Endothelial cell of hepatic sinusoid (primary cell): ENCODE measurements around the gene RPL7L1.
"Not testable (repeated sequence)": the region's sequence is repeated elsewhere in the genome, so short reads cannot be mapped to it uniquely, and the experiment has no call there.

ENCODE experiments used
- in situ Hi-C: cut with HindIII; loops from 2 replicates; pipeline ENCODE4 v1.10.0; 2017; ENCODE audit warnings: low sequenced_read_pairs

The RPL7L1 gene

DNA sequence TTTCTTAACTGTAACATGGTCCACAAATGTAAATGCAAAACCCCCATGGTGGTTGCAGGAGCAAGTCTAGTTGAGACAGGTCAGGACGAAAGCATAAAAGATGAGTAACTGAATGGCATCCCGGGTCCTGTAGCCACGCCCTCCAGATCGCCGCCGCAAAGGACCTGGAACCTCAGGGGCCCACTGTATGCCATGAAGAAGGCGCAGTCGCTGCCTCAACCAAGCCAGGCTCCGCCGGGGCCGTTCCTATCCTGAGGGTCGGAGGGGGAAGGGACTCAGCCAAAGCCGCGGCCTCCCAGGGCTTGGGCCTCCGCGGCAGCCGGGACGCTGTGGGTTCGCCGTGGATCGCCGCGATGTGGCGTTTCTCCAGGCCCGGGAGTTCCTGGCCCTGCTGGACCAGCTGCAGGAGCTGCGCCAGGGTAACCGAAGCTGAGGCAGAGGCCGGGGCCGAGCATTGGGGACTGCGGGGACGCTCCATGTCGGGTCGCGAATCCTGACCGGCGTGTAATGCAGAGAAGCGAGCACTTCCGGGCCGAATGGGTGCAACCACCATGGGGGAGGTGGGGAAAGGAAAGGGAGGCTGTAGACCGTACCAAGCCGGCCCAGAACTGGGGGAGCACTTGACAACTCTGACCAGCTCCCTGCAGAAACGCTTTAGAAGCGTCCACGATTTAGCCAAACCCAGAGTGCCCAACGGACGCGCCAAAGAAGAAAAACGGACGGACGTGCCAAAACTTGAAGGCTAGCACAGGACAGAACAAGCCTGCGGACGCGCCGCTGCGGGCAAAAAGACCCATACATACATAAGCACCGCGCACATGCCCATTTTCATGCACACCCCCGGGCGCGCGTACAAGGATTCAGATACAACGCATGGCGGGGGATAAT, 11.1 kb downstream of the RPL7L1 start:
- in situ Hi-C loops, result loop anchor here (25.0 kb wide), 1 partner anchor 247 kb away; no protein-coding TSS in a partner anchor

DNA sequence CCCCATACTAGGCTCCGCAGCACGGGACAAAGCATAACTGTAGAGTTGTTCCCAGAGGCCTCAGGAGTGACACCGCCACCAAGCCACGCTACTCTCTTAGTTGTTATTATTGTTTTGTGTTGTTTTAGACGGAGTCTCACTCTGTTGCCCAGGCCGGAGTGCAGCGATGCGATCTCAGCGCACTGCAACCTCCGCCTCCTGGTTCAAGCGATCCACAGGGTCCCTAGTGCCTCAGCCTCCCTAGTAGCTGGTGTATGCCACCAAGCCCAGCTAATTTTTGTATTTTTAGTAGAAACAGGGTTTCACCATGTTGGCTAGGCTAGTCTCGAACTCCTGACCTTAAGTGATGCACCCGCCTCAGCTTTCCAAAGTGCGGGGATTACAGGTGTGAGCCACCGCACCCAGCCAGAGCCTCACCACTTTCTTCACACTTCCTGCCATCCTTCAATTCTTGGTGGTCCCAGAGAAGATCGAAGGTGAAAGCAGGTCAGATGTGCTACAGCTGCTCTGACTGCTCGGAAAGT, 11.8 kb downstream of the RPL7L1 start:
- in situ Hi-C loops, result loop anchor here (25.0 kb wide), 1 partner anchor 246 kb away; no protein-coding TSS in a partner anchor

- in situ Hi-C loops, result loop anchor here (25.0 kb wide), 1 partner anchor 243 kb away; no protein-coding TSS in a partner anchor
Measured at GRCh38 chr6:42894041-42894828, 14.8 kb downstream of the RPL7L1 start.

GRCh38 chr6:42896178-42896719, 16.8 kb downstream of the RPL7L1 start:
- in situ Hi-C loops, result loop anchor here (25.0 kb wide), 1 partner anchor 241 kb away; no protein-coding TSS in a partner anchor

GRCh38 chr6:42898891-42899361, 19.5 kb downstream of the RPL7L1 start:
- in situ Hi-C loops, result loop anchor here (25.0 kb wide), 1 partner anchor 238 kb away; no protein-coding TSS in a partner anchor

- in situ Hi-C loops, result loop anchor here (25.0 kb wide), 1 partner anchor 237 kb away; no protein-coding TSS in a partner anchor
Measured at GRCh38 chr6:42899871-42900270, 20.5 kb downstream of the RPL7L1 start.

- in situ Hi-C loops, result no loop called here
Measured at GRCh38 chr6:42901538-42901957, 22.1 kb downstream of the RPL7L1 start.

- in situ Hi-C loops, result not testable (repeated sequence)
Measured at GRCh38 chr6:42902429-42903263, 23.2 kb downstream of the RPL7L1 start.

DNA sequence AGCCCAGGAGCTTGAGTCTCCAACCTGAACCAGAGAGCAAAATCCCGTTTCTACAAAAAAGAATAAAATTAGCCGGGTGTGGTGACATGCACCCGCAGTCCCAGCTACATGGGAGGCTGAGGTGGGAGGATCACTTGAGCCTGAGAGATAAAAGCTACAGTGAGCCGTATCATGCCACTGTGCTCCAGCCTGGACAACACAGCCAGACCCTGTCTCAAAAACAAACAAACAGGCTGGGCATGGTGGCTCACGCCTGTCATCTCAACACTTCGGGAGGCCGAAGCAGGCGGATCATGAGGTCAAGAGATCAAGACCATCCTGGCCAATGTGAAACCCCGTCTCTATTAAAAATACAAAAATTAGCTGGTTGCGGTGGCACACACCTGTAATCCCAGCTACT, 25.1 kb downstream of the RPL7L1 start:
- in situ Hi-C loops, result no loop called here

DNA sequence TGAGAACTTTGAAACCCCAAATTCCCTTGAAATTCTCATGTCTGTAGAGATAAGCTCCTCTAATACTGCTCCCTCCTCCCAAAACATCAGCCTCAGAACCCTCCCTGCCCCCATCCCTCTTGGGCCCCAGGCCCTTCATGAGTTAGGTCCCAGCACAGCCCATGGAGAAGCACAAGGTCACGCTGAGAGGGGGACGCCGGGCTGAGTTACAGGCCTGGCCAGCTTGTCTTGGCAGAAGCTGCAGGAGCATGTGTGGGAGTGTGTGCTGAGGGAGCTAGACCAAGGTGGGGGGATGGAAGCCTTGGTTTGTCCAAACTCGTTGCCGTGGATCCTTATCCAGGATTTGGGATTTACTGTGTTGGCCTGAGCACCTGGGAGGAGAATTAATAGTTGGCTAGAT, 27.9 kb downstream of the RPL7L1 start:
- in situ Hi-C loops, result no loop called here

DNA sequence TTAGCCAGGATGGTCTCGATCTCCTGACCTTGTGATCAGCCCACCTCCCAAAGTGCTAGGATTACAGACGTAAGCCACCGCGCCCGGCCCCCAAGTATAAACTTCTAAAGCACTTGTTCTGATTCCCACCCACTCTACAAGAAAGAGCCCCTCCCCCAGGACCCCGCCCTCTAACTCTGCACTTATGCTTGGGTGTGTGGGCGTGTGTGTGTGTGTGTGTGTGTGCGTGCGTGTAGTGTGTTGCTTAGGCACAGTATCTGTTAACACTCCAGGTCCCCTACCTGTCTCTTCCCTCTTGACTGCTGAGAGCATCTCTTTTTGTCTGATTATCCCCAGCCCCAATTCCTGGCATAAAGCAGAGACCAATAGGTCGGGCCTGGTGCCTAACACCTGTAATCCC, 30.4 kb downstream of the RPL7L1 start:
- in situ Hi-C loops, result no loop called here

GRCh38 chr6:42911171-42912021, 32.0 kb downstream of the RPL7L1 start:
- in situ Hi-C loops, result no loop called here

DNA sequence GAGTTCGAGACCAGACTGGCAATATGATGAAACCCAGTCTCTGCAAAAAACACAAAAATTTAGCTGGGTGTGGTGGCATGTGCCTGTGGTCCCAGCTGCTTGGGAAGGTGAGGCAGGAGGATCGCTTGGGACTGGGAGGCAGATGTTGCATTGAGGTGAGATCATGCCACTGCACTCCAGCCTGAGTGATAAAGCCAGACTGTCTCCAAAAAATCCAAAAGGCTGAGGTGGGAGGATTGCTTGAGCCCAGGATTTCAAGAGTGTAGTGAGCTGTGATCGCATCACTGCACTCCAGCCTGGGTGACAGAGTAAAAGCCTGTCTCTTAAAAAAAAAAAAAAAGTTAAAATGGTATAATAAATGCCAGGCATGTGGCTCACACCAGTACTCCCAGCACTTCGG, 35.1 kb downstream of the RPL7L1 start:
- in situ Hi-C loops, result no loop called here

DNA sequence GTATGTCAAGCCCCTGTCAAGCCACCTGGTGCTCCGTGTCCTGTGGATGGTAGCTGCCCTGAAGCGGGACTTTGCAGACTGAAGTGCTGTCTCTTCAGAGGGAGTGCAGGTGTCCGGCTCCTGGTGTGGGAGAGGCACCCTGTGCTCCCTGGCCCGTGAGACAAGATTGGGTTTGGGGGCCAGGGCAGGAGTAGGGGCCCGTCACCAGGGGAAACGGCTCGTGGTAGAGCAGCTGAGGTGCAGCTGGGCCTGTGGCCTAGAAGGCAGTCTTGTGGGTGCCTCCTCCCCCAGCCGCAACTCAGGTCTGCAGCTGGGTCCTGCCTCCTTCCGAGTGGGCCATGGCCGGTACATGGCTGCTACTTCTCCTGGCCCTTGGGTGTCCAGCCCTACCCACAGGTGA, 36.3 kb downstream of the RPL7L1 start, which contains the start of gene PTCRA:
TSS of gene PTCRA (plus strand) at position 322 of the 400 bp plus-strand sequence. CDS start at position 339, 17 bp downstream.
- in situ Hi-C loops, result no loop called here

DNA sequence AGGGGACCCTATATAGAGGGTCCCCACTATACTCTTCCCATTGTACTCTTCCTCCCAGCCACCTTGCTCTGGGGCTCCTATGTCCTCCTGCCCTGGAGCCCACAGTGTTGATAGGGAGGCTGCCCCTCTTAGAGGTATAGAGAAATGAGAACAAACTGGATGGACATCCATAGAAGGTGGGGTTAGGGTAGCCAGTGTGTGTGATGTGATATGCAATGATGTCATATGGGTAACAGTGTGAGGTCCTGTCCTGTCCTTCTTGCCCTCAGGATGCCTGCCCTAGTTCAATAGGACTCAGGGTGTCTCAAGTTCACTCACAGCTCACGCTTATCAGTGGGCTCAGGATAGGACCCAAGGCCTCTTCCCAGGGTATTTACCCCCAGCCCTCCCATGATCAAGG, 36.9 kb downstream of the RPL7L1 start:
- in situ Hi-C loops, result no loop called here

DNA sequence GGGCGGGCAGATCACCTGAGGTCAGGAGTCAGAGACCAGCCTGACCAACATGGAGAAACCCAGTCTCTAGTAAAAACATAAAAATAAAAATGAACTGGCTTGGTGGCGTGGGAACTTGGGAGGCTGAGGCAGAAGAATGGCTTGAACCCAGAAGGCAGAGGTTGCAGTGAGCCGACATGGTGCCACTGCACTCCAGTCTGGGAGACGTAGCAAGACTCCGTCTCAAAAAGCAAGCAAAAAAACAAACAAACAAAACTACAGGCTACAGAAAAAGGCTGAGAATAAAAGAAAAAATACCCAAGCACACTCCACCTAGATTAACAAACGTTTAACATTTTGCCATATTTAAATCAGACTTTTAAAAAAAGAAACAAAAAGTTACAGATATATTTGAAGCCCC, 42.4 kb downstream of the RPL7L1 start:
- in situ Hi-C loops, result loop anchor here (10.0 kb wide), 1 partner anchor 383 kb away; the partner anchor contains the start of gene CRIP3

DNA sequence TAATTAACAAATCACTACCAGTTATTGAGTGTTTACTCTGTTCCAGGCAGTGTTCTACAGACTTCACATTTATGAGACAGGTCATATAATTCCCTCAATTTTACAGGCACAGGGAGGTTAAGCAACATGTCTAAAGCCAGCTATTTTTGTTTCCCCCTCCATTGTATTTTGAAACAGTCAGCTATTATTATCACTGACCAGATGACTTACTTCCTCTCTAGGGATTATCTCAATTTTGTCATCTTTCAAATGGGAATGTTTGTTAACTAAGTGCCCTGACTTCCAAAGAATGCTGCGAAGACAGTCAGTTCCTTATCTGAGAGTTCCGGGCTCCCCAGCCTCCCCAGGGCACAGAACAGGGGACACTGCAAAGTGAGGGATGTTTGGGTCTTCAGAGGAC, 44.2 kb downstream of the RPL7L1 start:
- in situ Hi-C loops, result loop anchor here (10.0 kb wide), 1 partner anchor 381 kb away; the partner anchor contains the start of gene CRIP3

DNA sequence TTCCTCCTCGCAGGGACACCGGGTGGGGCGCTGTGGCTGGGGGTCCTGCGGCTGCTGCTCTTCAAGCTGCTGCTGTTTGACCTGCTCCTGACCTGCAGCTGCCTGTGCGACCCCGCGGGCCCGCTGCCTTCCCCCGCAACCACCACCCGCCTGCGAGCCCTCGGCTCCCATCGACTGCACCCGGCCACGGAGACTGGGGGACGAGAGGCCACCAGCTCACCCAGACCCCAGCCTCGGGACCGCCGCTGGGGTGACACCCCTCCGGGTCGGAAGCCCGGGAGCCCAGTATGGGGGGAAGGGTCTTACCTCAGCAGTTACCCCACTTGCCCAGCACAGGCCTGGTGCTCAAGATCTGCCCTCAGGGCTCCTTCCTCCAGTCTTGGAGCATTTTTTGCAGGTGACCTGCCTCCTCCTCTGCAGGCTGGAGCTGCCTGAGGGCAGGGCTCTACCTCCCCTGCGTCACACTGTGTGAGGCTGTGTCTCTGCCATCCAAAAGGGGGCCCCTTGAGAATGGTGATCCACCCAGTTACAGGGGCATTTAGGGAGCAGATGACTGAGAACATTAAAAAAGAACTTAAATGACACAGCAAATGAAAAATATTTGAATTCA, 45.9 kb downstream of the RPL7L1 start:
- in situ Hi-C loops, result loop anchor here (10.0 kb wide), 1 partner anchor 379 kb away; the partner anchor contains the start of gene CRIP3
